GM18907 (cell line): ENCODE measurements around the gene NEDD8.

Experiments used
- ATAC-seq: cut with Tn5 transposase; IDR thresholded peaks from one replicate; pipeline ENCODE4 v1.9.1; 2021; ENCODE audit warnings: mild to moderate bottlenecking, moderate library complexity; ENCODE audit not compliant: unreplicated experiment

Gene NEDD8

GRCh38 chr14:24182110-24182882 lies 49.9 kb downstream of the NEDD8 start:
- no peak for ATAC-seq

GRCh38 chr14:24181371-24182077 lies 50.6 kb downstream of the NEDD8 start:
- ATAC-seq: no peak

- ATAC-seq: no peak
Observed at GRCh38 chr14:24179961-24180796, 52.0 kb downstream of the NEDD8 start.

- ATAC-seq: no peak
Observed at GRCh38 chr14:24179294-24179960, 52.7 kb downstream of the NEDD8 start.

- no peak for ATAC-seq
Observed at GRCh38 chr14:24178399-24179178, 53.6 kb downstream of the NEDD8 start.

- no peak for ATAC-seq
Observed at GRCh38 chr14:24177891-24178290, 54.3 kb downstream of the NEDD8 start.

- ATAC-seq: no peak
Observed at GRCh38 chr14:24177041-24177825, 54.9 kb downstream of the NEDD8 start.

GRCh38 chr14:24176599-24176998 lies 55.6 kb downstream of the NEDD8 start:
- no peak for ATAC-seq

GRCh38 chr14:24172871-24173281 lies 59.3 kb downstream of the NEDD8 start:
- no peak for ATAC-seq

- ATAC-seq: no peak
Observed at GRCh38 chr14:24172261-24172860, 59.8 kb downstream of the NEDD8 start.

GRCh38 chr14:24171422-24172260 lies 60.5 kb downstream of the NEDD8 start, which contains the start of gene REC8:
TSS of gene REC8 (plus strand) at chr14:24172080. CDS start at chr14:24172553, 473 bp downstream.
- peak; percentile 83 for ATAC-seq

GRCh38 chr14:24167469-24168114 lies 64.6 kb downstream of the NEDD8 start:
- ATAC-seq: no peak
